ENCODE results near the gene HPCAL4. TPM values are rescaled to one million over a fixed set of nuclear protein-coding genes. Genes with fewer than 3 reads are reported as not detected.
A peak's percentile ranks its signal among the peaks of the same experiment; 100 is the strongest.

The HPCAL4 gene
- total and polyA plus RNA-seq, 2 experiments from 2014 or later, result 0.08 to 1.2 TPM

- no peak for TF ChIP-seq STAT1 (IDR thresholded peaks at IDR 0.05; ENCODE audit: unreplicated experiment)
- no peak for TF ChIP-seq ZNF114 (CRISPR knock-in tag; IDR thresholded peaks at IDR 0.05)
- no peak for TF ChIP-seq ZNF331 (CRISPR knock-in tag; IDR thresholded peaks at IDR 0.05; ENCODE audit: low read depth)
- TF ChIP-seq EZH2phosphoT487 (IDR thresholded peaks at IDR 0.05; ENCODE audit: unreplicated experiment), result no peak
Measured at GRCh38 chr1:39647247-39647646, 44.0 kb downstream of the HPCAL4 start (continued).

GRCh38 chr1:39646232-39647081, 44.8 kb downstream of the HPCAL4 start:
- no peaks in the 10 kb centered on the region for H3K79me2 ChIP-seq (replicated peaks; ENCODE audit: insufficient read depth)
- peaks cover 16% of the 10 kb centered on the region for H3K27me3 Mint-ChIP-seq (ENCODE audit: insufficient read depth, low read depth, poor library complexity)
- H3K36me3 Mint-ChIP-seq (ENCODE audit: low read depth), result no peaks in the 10 kb centered on the region
- peaks cover 17% of the 10 kb centered on the region for H3K4me1 Mint-ChIP-seq
- peaks cover 31% of the 10 kb centered on the region for H3K27me3 ChIP-seq (ENCODE audit: insufficient read depth)
- H3K4me3 Mint-ChIP-seq, result no peak overlapping the region
- TF ChIP-seq CTCF (conservative IDR thresholded peaks at IDR 0.05; ENCODE audit: low read depth in 2 of 2) (peak in 1 of 2 experiments; percentile 37; a peak in 1 of 4 replicates), ZNF331 (CRISPR knock-in tag; IDR thresholded peaks at IDR 0.05; ENCODE audit: low read depth) (no peak), REST (IDR thresholded peaks at IDR 0.05; ENCODE audit: unreplicated experiment) (no peak), JUNB (IDR thresholded peaks at IDR 0.05; ENCODE audit: unreplicated experiment) (no peak), STAT1 (IDR thresholded peaks at IDR 0.05; ENCODE audit: unreplicated experiment) (no peak), CREB1 (CRISPR knock-in tag; IDR thresholded peaks at IDR 0.05; ENCODE audit: low read depth) (no peak), NANOG (IDR thresholded peaks at IDR 0.05; ENCODE audit: borderline replicate concordance) (no peak), EZH2phosphoT487 (IDR thresholded peaks at IDR 0.05; ENCODE audit: unreplicated experiment) (no peak), ZNF114 (CRISPR knock-in tag; IDR thresholded peaks at IDR 0.05) (no peak)
- DNase-seq (ENCODE audit: low spot score) (peak; percentile 80), ATAC-seq (peak; percentile 90)
- H3K4me1 ChIP-seq (ENCODE audit: insufficient read depth), result peaks cover 10% of the 10 kb centered on the region
- no peaks in the 10 kb centered on the region for H3K9me3 Mint-ChIP-seq
- H2AFZ ChIP-seq, result 0 out of 2 replicates have a peak overlapping the region, but pooled peaks have one; percentile 88
- H3F3A ChIP-seq (replicated peaks; ENCODE audit: low read depth), result 0 out of 2 replicates have a peak, but pooled peaks cover 5% of the 10 kb centered on the region
- H4K20me1 ChIP-seq (replicated peaks; ENCODE audit: insufficient read depth), result no peaks in the 10 kb centered on the region
- 0 out of 2 replicates have a peak overlapping the region, but pooled peaks have one; percentile 26 for H3K4me3 ChIP-seq
- H3K27ac ChIP-seq (ENCODE audit: low read depth), result peak overlapping the region; percentile 52; the same call in 1 of the 2 replicates
- no peak overlapping the region; the same call in 1 of the 2 replicates for H3K27ac Mint-ChIP-seq
- H3K4me2 ChIP-seq, result peak overlapping the region; percentile 73; the same call in 1 of the 2 replicates
- H3K9me2 ChIP-seq (ENCODE audit: insufficient read depth), result peaks cover 4% of the 10 kb centered on the region; the same call in 1 of the 2 replicates
- H3K36me3 ChIP-seq (ENCODE audit: insufficient read depth), result no peaks in the 10 kb centered on the region

Measured in GM23338 (cell line).